Measurements from ENCODE around the gene HELZ. TPM values are rescaled to one million over a fixed set of nuclear protein-coding genes. Genes with fewer than 3 reads are reported as not detected.

The HELZ gene
- total RNA-seq, 1 donor from 2014 or later, result 44.9 TPM

GRCh38 chr17:67111808-67112207, 133.2 kb downstream of the HELZ start:
- H3K36me3 Mint-ChIP-seq, result peaks cover 37% of the 10 kb centered on the region
- H3K27ac Mint-ChIP-seq, result no peak overlapping the region

GRCh38 chr17:67111327-67111726, 133.7 kb downstream of the HELZ start:
- Histone ChIP-seq H3K4me3 (no peak overlapping the region), H2AFZ (replicated peaks) (no peak overlapping the region), H3K27ac (no peak overlapping the region), H3K9me3 (ENCODE audit: low read depth) (no peaks in the 10 kb centered on the region), H4K20me1 (ENCODE audit: low read depth) (no peaks in the 10 kb centered on the region), H3K9ac (no peak overlapping the region), H3K36me3 (peaks cover 11% of the 10 kb centered on the region), H3K79me2 (ENCODE audit: low read depth) (no peaks in the 10 kb centered on the region), H3K27me3 (no peaks in the 10 kb centered on the region), H3K4me1 (no peaks in the 10 kb centered on the region), H3K4me2 (no peak overlapping the region), H3F3A (ENCODE audit: low read depth) (no peaks in the 10 kb centered on the region)
- Mint-ChIP-seq H3K27ac (no peak overlapping the region), H3K27me3 (ENCODE audit: insufficient read depth, low read depth) (no peaks in the 10 kb centered on the region), H3K4me3 (no peak overlapping the region), H3K9me3 (peaks cover under 1% of the 10 kb centered on the region), H3K4me1 (no peaks in the 10 kb centered on the region), H3K36me3 (peaks cover 34% of the 10 kb centered on the region)
- DNase-seq (ENCODE audit: low spot score), result no peak
- TF ChIP-seq EZH2phosphoT487 (IDR thresholded peaks at IDR 0.05), result no peak
- no peak for TF ChIP-seq EZH2 (IDR thresholded peaks at IDR 0.05)
- TF ChIP-seq, protein P1, sequence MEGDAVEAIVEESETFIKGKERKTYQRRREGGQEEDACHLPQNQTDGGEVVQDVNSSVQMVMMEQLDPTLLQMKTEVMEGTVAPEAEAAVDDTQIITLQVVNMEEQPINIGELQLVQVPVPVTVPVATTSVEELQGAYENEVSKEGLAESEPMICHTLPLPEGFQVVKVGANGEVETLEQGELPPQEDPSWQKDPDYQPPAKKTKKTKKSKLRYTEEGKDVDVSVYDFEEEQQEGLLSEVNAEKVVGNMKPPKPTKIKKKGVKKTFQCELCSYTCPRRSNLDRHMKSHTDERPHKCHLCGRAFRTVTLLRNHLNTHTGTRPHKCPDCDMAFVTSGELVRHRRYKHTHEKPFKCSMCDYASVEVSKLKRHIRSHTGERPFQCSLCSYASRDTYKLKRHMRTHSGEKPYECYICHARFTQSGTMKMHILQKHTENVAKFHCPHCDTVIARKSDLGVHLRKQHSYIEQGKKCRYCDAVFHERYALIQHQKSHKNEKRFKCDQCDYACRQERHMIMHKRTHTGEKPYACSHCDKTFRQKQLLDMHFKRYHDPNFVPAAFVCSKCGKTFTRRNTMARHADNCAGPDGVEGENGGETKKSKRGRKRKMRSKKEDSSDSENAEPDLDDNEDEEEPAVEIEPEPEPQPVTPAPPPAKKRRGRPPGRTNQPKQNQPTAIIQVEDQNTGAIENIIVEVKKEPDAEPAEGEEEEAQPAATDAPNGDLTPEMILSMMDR (IDR thresholded peaks at IDR 0.05), result no peak

More at GRCh38 chr17:67111808-67112207, 133.2 kb downstream of the HELZ start:
- Histone ChIP-seq H4K20me1 (ENCODE audit: low read depth) (no peaks in the 10 kb centered on the region), H3K79me2 (ENCODE audit: low read depth) (no peaks in the 10 kb centered on the region), H3F3A (ENCODE audit: low read depth) (no peaks in the 10 kb centered on the region), H3K9ac (no peak overlapping the region), H3K9me3 (ENCODE audit: low read depth) (no peaks in the 10 kb centered on the region), H3K4me1 (no peaks in the 10 kb centered on the region), H3K36me3 (peaks cover 7% of the 10 kb centered on the region), H2AFZ (replicated peaks) (no peak overlapping the region), H3K27ac (no peak overlapping the region), H3K27me3 (no peaks in the 10 kb centered on the region), H3K4me3 (no peak overlapping the region), H3K4me2 (no peak overlapping the region)
- H3K27me3 Mint-ChIP-seq (ENCODE audit: insufficient read depth, low read depth), result no peaks in the 10 kb centered on the region
- peaks cover 3% of the 10 kb centered on the region for H3K9me3 Mint-ChIP-seq
- DNase-seq (ENCODE audit: low spot score), result no peak
- TF ChIP-seq EZH2phosphoT487 (IDR thresholded peaks at IDR 0.05), result no peak
- TF ChIP-seq, protein P1 (IDR thresholded peaks at IDR 0.05), result no peak
- no peak for TF ChIP-seq EZH2 (IDR thresholded peaks at IDR 0.05)
- H3K4me3 Mint-ChIP-seq, result no peak overlapping the region
- no peaks in the 10 kb centered on the region for H3K4me1 Mint-ChIP-seq

DNA sequence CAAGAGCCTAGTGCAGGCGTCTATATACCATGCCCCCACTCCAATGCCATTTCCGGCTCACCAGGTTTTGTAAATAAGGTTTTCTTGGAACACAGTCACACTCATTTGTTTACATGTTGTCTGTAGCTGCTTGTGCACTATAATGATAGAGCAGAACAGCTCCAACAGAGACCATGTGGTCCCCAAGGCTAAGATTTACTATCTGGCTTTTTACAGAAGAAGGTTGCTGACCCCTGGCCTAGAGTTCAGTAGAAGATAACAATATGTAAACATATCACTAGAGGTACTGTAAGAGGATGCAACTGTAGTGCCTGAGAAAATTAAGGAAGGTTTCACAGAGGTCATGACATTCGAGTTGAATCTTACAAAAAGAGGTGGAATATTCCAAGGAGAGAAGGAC, 134.4 kb downstream of the HELZ start:
- no peak for DNase-seq (ENCODE audit: low spot score)
- no peak overlapping the region for H2AFZ ChIP-seq (replicated peaks)
- H3K79me2 ChIP-seq (ENCODE audit: low read depth), result no peaks in the 10 kb centered on the region
- Mint-ChIP-seq H3K4me1 (no peaks in the 10 kb centered on the region), H3K4me3 (no peak overlapping the region), H3K27ac (no peak overlapping the region), H3K36me3 (peaks cover 30% of the 10 kb centered on the region), H3K9me3 (no peaks in the 10 kb centered on the region), H3K27me3 (ENCODE audit: insufficient read depth, low read depth) (no peaks in the 10 kb centered on the region)
- peaks cover 13% of the 10 kb centered on the region for H3K36me3 ChIP-seq
- H3F3A ChIP-seq (ENCODE audit: low read depth), result no peaks in the 10 kb centered on the region
- no peaks in the 10 kb centered on the region for H3K4me1 ChIP-seq
- no peak overlapping the region for H3K4me2 ChIP-seq
- H3K27me3 ChIP-seq, result no peaks in the 10 kb centered on the region
- no peak overlapping the region for H3K4me3 ChIP-seq
- H4K20me1 ChIP-seq (ENCODE audit: low read depth), result no peaks in the 10 kb centered on the region
- no peaks in the 10 kb centered on the region for H3K9me3 ChIP-seq (ENCODE audit: low read depth)
- TF ChIP-seq, protein P1 (IDR thresholded peaks at IDR 0.05), result no peak
- TF ChIP-seq EZH2phosphoT487 (IDR thresholded peaks at IDR 0.05), result no peak
- TF ChIP-seq EZH2 (IDR thresholded peaks at IDR 0.05), result no peak
- no peak overlapping the region for H3K9ac ChIP-seq
- H3K27ac ChIP-seq, result no peak overlapping the region
